Measurements from ENCODE around the gene ARHGAP26. TPM values are rescaled to one million over a fixed set of nuclear protein-coding genes. Genes with fewer than 3 reads are reported as not detected.

ARHGAP26 gene
- total and polyA plus RNA-seq, 2 donors (not counting 3 experiments of a cell fraction or from before 2014, with no cell fraction given), result 3.1 to 16.2 TPM

GRCh38 chr5:143065996-143066522, 295.9 kb downstream of the ARHGAP26 start:
- peaks cover 32% of the 10 kb centered on the region for H3K4me1 ChIP-seq (ENCODE audit: control insufficient read depth, extremely low read depth, insufficient read depth, low read length)
- TF ChIP-seq CTCF (IDR thresholded peaks at IDR 0.05; ENCODE audit: extremely low read depth in 1 of 2, insufficient read depth in 1 of 2, low read depth in 1 of 2, low read length in 2 of 2) (no peak), MAX (IDR thresholded peaks at IDR 0.05; ENCODE audit: insufficient read depth, insufficient read length) (no peak), GATA2 (IDR thresholded peaks at IDR 0.05; ENCODE audit: insufficient read depth, insufficient read length, low read depth, low read length) (no peak), EZH2 (IDR thresholded peaks at IDR 0.05; ENCODE audit: borderline replicate concordance, low read depth, low read length, severe bottlenecking) (no peak), POLR2A (IDR thresholded peaks at IDR 0.05; ENCODE audit: low read depth, low read length) (no peak), MYC (IDR thresholded peaks at IDR 0.05; ENCODE audit: low read depth, low read length) (no peak), POLR2AphosphoS5 (IDR thresholded peaks at IDR 0.05; ENCODE audit: insufficient read depth, low read depth, low read length) (no peak), JUN (IDR thresholded peaks at IDR 0.05; ENCODE audit: borderline replicate concordance, insufficient read depth, insufficient read length, low read depth) (no peak), FOS (IDR thresholded peaks at IDR 0.05; ENCODE audit: borderline replicate concordance, insufficient read depth, low read length) (no peak)
- H3K9me3 ChIP-seq (replicated peaks; ENCODE audit: control insufficient read depth, insufficient read depth, low read length), result no peaks in the 10 kb centered on the region
- DNase-seq (ENCODE audit: low read depth, low spot score) (no peak), FAIRE-seq (no peak)
- no peak overlapping the region for H3K4me3 ChIP-seq (replicated peaks in 1 of 3; ENCODE audit: insufficient read depth in 1 of 3, low read depth in 1 of 3, low read length in 3 of 3)
- no peaks in the 10 kb centered on the region for H3K9me1 ChIP-seq (replicated peaks; ENCODE audit: control insufficient read depth, extremely low read depth, insufficient read depth, low read length)
- BruUV-seq (replicated peaks), result no TSS peak
- H3K9ac ChIP-seq (replicated peaks; ENCODE audit: extremely low read depth, insufficient read depth, low read length), result no peak overlapping the region
- H3K27me3 ChIP-seq (ENCODE audit: control insufficient read depth in 2 of 2, insufficient read depth in 2 of 2, low read length in 2 of 2), result no peaks in the 10 kb centered on the region
- no peaks in the 10 kb centered on the region for H4K20me1 ChIP-seq (replicated peaks; ENCODE audit: control insufficient read depth, extremely low read depth, insufficient read depth, low read length)
- dilution Hi-C loops (cut with MboI; ENCODE audit: extremely low pct_ligation_motif_present, low sequenced_read_pairs) (no loop called here), intact Hi-C loops (cut with micrococcal nuclease) (no loop called here)
- H3K36me3 ChIP-seq (ENCODE audit: control insufficient read depth in 2 of 2, extremely low read depth in 1 of 2, insufficient read depth in 2 of 2, low read length in 2 of 2), result no peaks in the 10 kb centered on the region
- no peaks in the 10 kb centered on the region for H3K79me2 ChIP-seq (ENCODE audit: control insufficient read depth, insufficient read depth, low read length)
- no peak overlapping the region for H2AFZ ChIP-seq (ENCODE audit: low read depth, low read length)
- H3K27ac ChIP-seq (ENCODE audit: insufficient read depth, low read depth, low read length), result no peak overlapping the region
- CTCF ChIA-PET, result no interaction called here
- POLR2A ChIA-PET, result no interaction called here
- H3K4me2 ChIP-seq (ENCODE audit: insufficient read depth, low read length), result no peak overlapping the region
